Neutrophil (primary cell): Measurements from ENCODE around the gene RBBP7.

Experiments used
- H3K27ac ChIP-seq: fragments of 200-600 bp; sonication (generic); 2 replicates; pipeline ENCODE4 v1.5.1; 2016; ENCODE audit warnings: mild to moderate bottlenecking, moderate library complexity
- H3K27me3 ChIP-seq: fragments of 200-600 bp; sonication (generic); 2 replicates; pipeline ENCODE4 v1.6.0; 2016; ENCODE audit warnings: mild to moderate bottlenecking
- H3K36me3 ChIP-seq: fragments of 200-600 bp; sonication (generic); 2 replicates; pipeline ENCODE4 v1.5.1; 2017
- H3K4me1 ChIP-seq, 2 experiments: fragments of 200-600 bp in 1 of 2; sonication (generic) in 1 of 2; 1 replicate in 1 of 2; 2 replicates in 1 of 2; pipeline versions ENCODE4 v1.5.1 to v1.6.1; 2013 to 2016; ENCODE audit warnings: low read depth in 1 of 2, low read length in 1 of 2, mild to moderate bottlenecking in 1 of 2, moderate library complexity in 1 of 2; ENCODE audit not compliant: control insufficient read depth in 1 of 2, insufficient read depth in 1 of 2
- H3K4me3 ChIP-seq, 2 experiments: fragments of 200-600 bp in 1 of 2; sonication (generic) in 1 of 2; 1 replicate in 1 of 2; 2 replicates in 1 of 2; pipeline ENCODE4 v1.5.1; 2013 to 2016; ENCODE audit warnings: low read depth in 1 of 2, low read length in 1 of 2, mild to moderate bottlenecking in 1 of 2, moderate library complexity in 1 of 2
- H3K9me3 ChIP-seq: fragments of 200-600 bp; sonication (generic); 2 replicates; pipeline ENCODE4 v1.5.1; 2016
- CTCF ChIP-seq: fragments of 200-600 bp; sonication (generic); IDR thresholded peaks from 2 replicates; pipeline ENCODE4 v1.5.1; 2016; ENCODE audit warnings: antibody characterized with exemption

RBBP7 gene

GRCh38 chrX:16839852-16840460 is 30.2 kb downstream of the RBBP7 start:
- H3K4me3 ChIP-seq: no peak overlapping the region
- H3K27me3 ChIP-seq: no peaks in the 10 kb centered on the region
- H3K4me1 ChIP-seq: no peaks in the 10 kb centered on the region
- no peaks in the 10 kb centered on the region for H3K9me3 ChIP-seq
- TF ChIP-seq CTCF: no peak
- peaks cover 49% of the 10 kb centered on the region for H3K36me3 ChIP-seq
- H3K27ac ChIP-seq: no peak overlapping the region

- H3K27ac ChIP-seq: no peak overlapping the region
- H3K27me3 ChIP-seq: no peaks in the 10 kb centered on the region
- no peaks in the 10 kb centered on the region for H3K4me1 ChIP-seq
- peaks cover 50% of the 10 kb centered on the region for H3K36me3 ChIP-seq
- no peaks in the 10 kb centered on the region for H3K9me3 ChIP-seq
- H3K4me3 ChIP-seq: no peak overlapping the region
- no peak for TF ChIP-seq CTCF
These were observed 30.8 kb downstream of the RBBP7 start for GRCh38 chrX:16839219-16839851.

GRCh38 chrX:16838202-16839066 is 31.7 kb downstream of the RBBP7 start:
- H3K4me3 ChIP-seq: no peak overlapping the region
- H3K27ac ChIP-seq: no peak overlapping the region
- peaks cover 50% of the 10 kb centered on the region for H3K36me3 ChIP-seq
- H3K27me3 ChIP-seq: no peaks in the 10 kb centered on the region
- no peak for TF ChIP-seq CTCF
- H3K9me3 ChIP-seq: no peaks in the 10 kb centered on the region
- no peaks in the 10 kb centered on the region for H3K4me1 ChIP-seq

GRCh38 chrX:16836371-16836770 is 33.8 kb downstream of the RBBP7 start:
- Histone ChIP-seq H3K27ac (no peak overlapping the region), H3K9me3 (no peaks in the 10 kb centered on the region), H3K36me3 (peaks cover 53% of the 10 kb centered on the region), H3K27me3 (no peaks in the 10 kb centered on the region), H3K4me3 (no peak overlapping the region), H3K4me1 (no peaks in the 10 kb centered on the region)
- TF ChIP-seq CTCF: no peak

GRCh38 chrX:16834806-16835205 is 35.4 kb downstream of the RBBP7 start:
- Histone ChIP-seq H3K4me1 (no peaks in the 10 kb centered on the region), H3K9me3 (no peaks in the 10 kb centered on the region), H3K4me3 (no peak overlapping the region), H3K27me3 (no peaks in the 10 kb centered on the region), H3K27ac (no peak overlapping the region), H3K36me3 (peaks cover 41% of the 10 kb centered on the region)
- TF ChIP-seq CTCF: no peak
